Endothelial cell (in vitro differentiated cells): ENCODE data around the gene SLC20A1. TPM values are rescaled to one million over a fixed set of nuclear protein-coding genes. Genes with fewer than 3 reads are reported as not detected.

Source experiments
- DNase-seq: peaks from one replicate; pipeline ENCODE4 v3.0.0; 2021; ENCODE audit warnings: low spot score
- H3K27ac Mint-ChIP-seq: one replicate; pipeline ENCODE4 v1.8.0; 2021; ENCODE audit warnings: mixed read lengths, inconsistent platforms; ENCODE audit not compliant: unreplicated experiment
- H3K27me3 Mint-ChIP-seq: one replicate; pipeline ENCODE4 v1.8.0; 2021; ENCODE audit warnings: mild to moderate bottlenecking, moderate library complexity, mixed read lengths, inconsistent platforms; ENCODE audit not compliant: unreplicated experiment
- H3K36me3 Mint-ChIP-seq: one replicate; pipeline ENCODE4 v1.8.0; 2021; ENCODE audit warnings: mild to moderate bottlenecking, low read depth, mixed read lengths, inconsistent platforms; ENCODE audit not compliant: unreplicated experiment
- H3K4me1 Mint-ChIP-seq: one replicate; pipeline ENCODE4 v1.8.0; 2021; ENCODE audit warnings: mild to moderate bottlenecking, mixed read lengths, inconsistent platforms; ENCODE audit not compliant: unreplicated experiment
- H3K4me3 Mint-ChIP-seq: one replicate; pipeline ENCODE4 v1.8.0; 2021; ENCODE audit warnings: mild to moderate bottlenecking, mixed read lengths, inconsistent platforms; ENCODE audit not compliant: unreplicated experiment
- H3K9me3 Mint-ChIP-seq: one replicate; pipeline ENCODE4 v1.8.0; 2021; ENCODE audit warnings: mixed read lengths, inconsistent platforms; ENCODE audit not compliant: unreplicated experiment
- CTCF ChIP-seq: fragments of 200-600 bp; sonication (generic); IDR thresholded peaks from one replicate; pipeline ENCODE4 v1.5.0; 2021; ENCODE audit warnings: antibody characterized with exemption; ENCODE audit not compliant: unreplicated experiment
- total RNA-seq: library from RNA; stranded (reverse); fragmentation: NEBNext Ultra II Directional; extraction: Animal tissue kit (Norgen Biotek cat#: 25700); gene quantifications from one replicate; pipeline ENCODE4 v1.2.1, GENCODE V29; 2021; ENCODE audit not compliant: unreplicated experiment

Gene SLC20A1
- total RNA-seq, 1 donor from 2014 or later = 255 TPM

- Mint-ChIP-seq H3K27me3 (no peaks in the 10 kb centered on the region), H3K4me1 (peaks cover 46% of the 10 kb centered on the region), H3K27ac (no peak overlapping the region), H3K36me3 (peaks cover 3% of the 10 kb centered on the region), H3K9me3 (no peaks in the 10 kb centered on the region), H3K4me3 (no peak overlapping the region)
- DNase-seq = no peak
- TF ChIP-seq CTCF = no peak
Observed at GRCh38 chr2:112641701-112642100, 4.0 kb upstream of the SLC20A1 start.

GRCh38 chr2:112642561-112642960 lies 3.2 kb upstream of the SLC20A1 start:
- TF ChIP-seq CTCF = no peak
- no peak for DNase-seq
- Mint-ChIP-seq H3K36me3 (peaks cover 12% of the 10 kb centered on the region), H3K27me3 (peaks cover 3% of the 10 kb centered on the region), H3K4me3 (peak overlapping the region; percentile 1), H3K27ac (peak overlapping the region; percentile 4), H3K9me3 (no peaks in the 10 kb centered on the region), H3K4me1 (peaks cover 52% of the 10 kb centered on the region)

GRCh38 chr2:112642966-112643365 lies 2.8 kb upstream of the SLC20A1 start:
- no peak for TF ChIP-seq CTCF
- Mint-ChIP-seq H3K4me1 (peaks cover 55% of the 10 kb centered on the region), H3K36me3 (peaks cover 16% of the 10 kb centered on the region), H3K27me3 (peaks cover 3% of the 10 kb centered on the region), H3K9me3 (no peaks in the 10 kb centered on the region), H3K4me3 (peak overlapping the region; percentile 1), H3K27ac (peak overlapping the region; percentile 4)
- no peak for DNase-seq

- Mint-ChIP-seq H3K4me3 (no peak overlapping the region), H3K27me3 (peaks cover 3% of the 10 kb centered on the region)
- no peak for TF ChIP-seq CTCF
Observed at GRCh38 chr2:112643488-112643887, 2.3 kb upstream of the SLC20A1 start.

GRCh38 chr2:112644155-112644932 lies 1.4 kb upstream of the SLC20A1 start:
- Mint-ChIP-seq H3K36me3 (peaks cover 29% of the 10 kb centered on the region), H3K27ac (peak overlapping the region; percentile 87), H3K4me1 (peaks cover 68% of the 10 kb centered on the region), H3K27me3 (peaks cover 3% of the 10 kb centered on the region), H3K9me3 (no peaks in the 10 kb centered on the region), H3K4me3 (peak overlapping the region; percentile 93)
- no peak for DNase-seq
- no peak for TF ChIP-seq CTCF

More at GRCh38 chr2:112643488-112643887, 2.3 kb upstream of the SLC20A1 start:
- no peak for DNase-seq
- Mint-ChIP-seq H3K9me3 (no peaks in the 10 kb centered on the region), H3K27ac (peak overlapping the region; percentile 87), H3K36me3 (peaks cover 21% of the 10 kb centered on the region), H3K4me1 (peaks cover 60% of the 10 kb centered on the region)
